ENCODE measurements around the gene SKAP2.

SKAP2 gene

DNA sequence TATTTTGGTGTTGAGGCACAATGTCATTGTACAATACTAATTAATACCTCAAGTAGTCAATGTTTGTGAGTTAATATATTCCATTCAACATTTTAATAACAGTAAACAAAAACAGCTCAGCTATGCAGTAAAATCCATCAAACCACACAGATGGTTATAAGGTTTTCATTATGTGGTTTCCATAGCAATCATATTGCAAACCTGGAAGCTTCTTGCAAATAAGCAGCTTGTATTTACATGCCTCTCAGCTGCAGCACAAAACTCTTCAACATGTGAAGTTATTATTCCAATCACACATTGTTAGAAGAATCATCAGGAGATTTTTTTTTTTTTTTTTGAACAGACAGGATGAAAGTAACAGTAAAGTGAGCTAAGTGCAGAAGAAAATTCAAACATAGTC lies 170.2 kb downstream of the SKAP2 start:
- no peak for DNase-seq (ENCODE audit: low spot score)

DNA sequence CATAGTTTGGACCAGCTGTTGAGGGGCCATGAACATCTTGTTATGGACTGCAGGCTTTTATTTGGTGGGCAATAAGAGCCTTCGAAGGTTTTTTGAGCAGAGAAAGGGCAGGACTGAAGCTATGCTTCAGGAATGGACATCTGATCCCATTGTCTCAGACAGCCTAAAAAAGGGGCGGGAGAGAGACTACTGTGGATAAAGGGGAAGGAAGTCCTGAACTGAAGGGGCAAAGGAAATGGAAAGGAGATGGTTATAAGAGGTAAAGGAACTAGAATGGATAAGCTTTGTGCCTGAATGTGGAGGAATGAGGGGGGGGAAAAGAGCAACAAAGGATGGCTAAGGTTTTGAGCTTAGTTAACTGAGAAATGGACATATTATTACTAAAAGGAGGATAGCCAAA lies 172.5 kb downstream of the SKAP2 start:
- no peak for DNase-seq (ENCODE audit: low spot score)

GRCh38 chr7:26691406-26691805 lies 173.0 kb downstream of the SKAP2 start:
- DNase-seq (ENCODE audit: low spot score) = no peak

DNA sequence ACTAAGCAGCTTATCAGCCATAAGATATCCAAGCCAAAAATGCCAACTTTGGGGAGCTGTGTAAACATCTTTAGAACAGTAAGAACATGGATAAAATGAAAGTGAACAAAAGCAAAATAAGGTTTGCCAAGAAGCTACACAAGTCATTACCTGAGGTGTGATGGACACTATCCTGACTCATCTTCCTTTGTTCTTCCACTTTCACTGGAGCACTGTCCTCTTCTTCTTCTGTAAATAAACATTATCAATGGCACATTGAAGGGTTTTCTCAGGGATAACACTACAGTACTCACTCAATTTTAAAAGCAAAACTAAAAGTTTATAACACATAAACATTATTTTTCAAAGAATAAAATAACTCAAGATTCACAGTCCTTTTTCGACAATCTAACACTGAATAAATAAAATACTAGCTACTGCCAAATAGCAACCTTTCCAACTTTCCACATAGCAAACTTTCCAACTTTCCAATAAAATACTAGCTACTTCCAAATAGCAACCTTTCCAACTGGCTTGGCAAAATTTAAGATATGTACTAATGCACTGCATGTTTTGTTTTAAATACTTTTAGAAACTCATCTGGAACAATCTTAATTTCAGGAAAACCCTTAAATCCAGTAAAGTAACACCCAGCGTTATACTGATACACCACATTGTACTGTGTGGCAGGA lies 174.1 kb downstream of the SKAP2 start:
- DNase-seq (ENCODE audit: low spot score) = no peak

GRCh38 chr7:26688936-26689506 lies 175.4 kb downstream of the SKAP2 start:
- no peak for DNase-seq (ENCODE audit: low spot score)

- no peak for DNase-seq (ENCODE audit: low spot score)
Observed at GRCh38 chr7:26688388-26688787, 176.0 kb downstream of the SKAP2 start.

- DNase-seq (ENCODE audit: low spot score) = no peak
Observed at GRCh38 chr7:26687032-26687431, 177.4 kb downstream of the SKAP2 start.

DNA sequence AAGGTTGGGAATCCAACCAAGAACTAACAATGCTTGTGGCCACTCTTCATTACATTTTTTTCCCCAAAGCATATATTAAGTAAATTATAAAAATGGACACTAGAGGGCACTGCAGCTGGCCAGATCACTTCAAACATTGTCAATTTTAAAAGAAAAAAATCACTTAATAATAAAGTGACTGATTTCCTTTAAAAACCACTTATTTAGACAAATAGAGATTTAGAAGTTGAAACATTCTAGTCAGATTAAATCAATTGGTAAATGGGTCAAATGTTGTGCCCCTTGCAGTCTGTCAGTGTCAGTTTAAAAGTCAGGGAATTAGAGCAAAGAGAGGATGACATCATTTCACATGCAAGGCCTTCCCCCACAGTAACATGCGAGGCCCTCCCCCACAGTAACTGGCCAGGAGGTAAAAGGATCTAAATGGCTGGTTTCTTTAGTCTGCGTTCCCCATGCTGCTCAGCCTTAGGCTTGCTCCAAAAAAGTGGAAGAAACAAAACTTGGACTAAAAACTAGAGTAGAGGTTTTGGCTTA lies 177.9 kb downstream of the SKAP2 start:
- DNase-seq (ENCODE audit: low spot score) = peak; percentile 50

GRCh38 chr7:26685606-26686005 lies 178.8 kb downstream of the SKAP2 start:
- no peak for DNase-seq (ENCODE audit: low spot score)

- DNase-seq (ENCODE audit: low spot score) = no peak
Observed at GRCh38 chr7:26684447-26684846, 179.9 kb downstream of the SKAP2 start.

GRCh38 chr7:26683277-26683676 lies 181.1 kb downstream of the SKAP2 start:
- DNase-seq (ENCODE audit: low spot score) = no peak

- peak; percentile 18 for DNase-seq (ENCODE audit: low spot score)
Observed at GRCh38 chr7:26681819-26682418, 182.5 kb downstream of the SKAP2 start.

- no peak for DNase-seq (ENCODE audit: low spot score)
Observed at GRCh38 chr7:26680587-26680986, 183.8 kb downstream of the SKAP2 start.

GRCh38 chr7:26675143-26675887 lies 189.1 kb downstream of the SKAP2 start:
- DNase-seq (ENCODE audit: low spot score) = no peak

DNA sequence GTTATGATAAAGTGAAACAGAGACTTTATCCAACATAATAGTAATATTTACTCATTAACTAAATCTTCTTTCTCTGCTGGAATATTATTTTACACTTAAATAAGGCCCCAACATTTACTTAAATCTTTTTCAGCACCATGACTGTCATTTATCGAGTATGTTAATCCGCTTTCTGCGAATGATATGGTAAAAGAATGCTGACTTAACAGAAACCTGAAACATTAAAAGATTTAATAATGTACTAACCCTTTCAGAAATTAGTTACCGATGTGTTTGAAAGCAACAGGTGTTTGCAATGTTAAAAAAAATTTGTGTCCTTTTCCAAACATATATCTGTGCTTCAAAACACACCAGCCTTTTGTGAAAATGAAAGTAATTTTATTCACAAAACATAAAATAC lies 190.5 kb downstream of the SKAP2 start:
- DNase-seq (ENCODE audit: low spot score) = no peak

GRCh38 chr7:26673271-26673670 lies 191.1 kb downstream of the SKAP2 start:
- no peak for DNase-seq (ENCODE audit: low spot score)

DNA sequence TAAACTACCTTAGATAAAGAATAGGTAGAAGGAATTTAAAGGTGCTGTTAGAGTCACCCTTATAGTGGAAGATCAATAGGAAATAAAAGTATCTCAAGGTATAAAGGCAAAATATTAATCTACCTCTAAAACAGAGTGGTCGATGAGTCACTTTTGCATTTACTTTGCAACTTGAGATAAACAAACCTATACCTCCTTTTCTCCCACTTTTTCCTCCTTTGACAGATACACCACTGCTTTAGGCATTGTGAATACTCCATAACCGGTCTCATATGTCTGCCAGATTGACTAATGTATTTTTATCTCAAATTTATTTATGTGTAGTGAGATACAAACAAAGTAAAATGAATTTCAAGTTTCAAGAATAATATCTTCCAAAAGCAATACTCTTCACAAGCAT lies 193.5 kb downstream of the SKAP2 start:
- no peak for DNase-seq (ENCODE audit: low spot score)

GRCh38 chr7:26670290-26670689 lies 194.1 kb downstream of the SKAP2 start:
- DNase-seq (ENCODE audit: low spot score) = no peak

- no peak for DNase-seq (ENCODE audit: low spot score)
Observed at GRCh38 chr7:26668821-26669220, 195.6 kb downstream of the SKAP2 start.

- peak; percentile 60 for DNase-seq (ENCODE audit: low spot score)
Observed at GRCh38 chr7:26667514-26668133, 196.8 kb downstream of the SKAP2 start.

- DNase-seq (ENCODE audit: low spot score) = peak; percentile 36
Observed at GRCh38 chr7:26664735-26665416, 199.5 kb downstream of the SKAP2 start.

GRCh38 chr7:26664274-26664673 lies 200.1 kb downstream of the SKAP2 start:
- no peak for DNase-seq (ENCODE audit: low spot score)
